ENCODE measurements around the gene TRA2B.

DNA sequence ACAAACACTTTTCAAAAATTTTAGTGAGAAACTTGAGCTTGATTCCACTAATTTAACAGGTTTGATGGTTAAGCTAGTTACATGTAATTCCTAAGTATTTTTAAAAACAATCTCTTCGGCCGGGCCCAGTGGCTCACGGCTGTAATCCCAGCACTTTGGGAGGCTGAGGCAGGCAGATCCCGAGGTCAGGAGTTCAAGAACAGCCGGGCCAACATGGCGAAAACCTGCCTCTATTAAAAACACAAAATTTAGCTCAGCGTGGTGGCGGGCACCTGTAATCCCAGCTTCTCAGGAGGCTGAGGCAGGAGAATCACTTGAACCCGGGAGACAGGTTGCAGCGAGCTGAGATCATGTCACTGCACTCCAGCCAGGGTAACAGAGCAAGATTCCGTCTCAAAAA lies 25.3 kb downstream of the TRA2B start:
- no peak for TF ChIP-seq ZFP3 (CRISPR knock-in tag; IDR thresholded peaks at IDR 0.05)
- TF ChIP-seq ZNF8 (CRISPR knock-in tag; IDR thresholded peaks at IDR 0.05): no peak
- TF ChIP-seq GLIS3 (CRISPR knock-in tag; IDR thresholded peaks at IDR 0.05): no peak
- TF ChIP-seq TCF4 (CRISPR knock-in tag; IDR thresholded peaks at IDR 0.05; ENCODE audit: borderline replicate concordance): no peak
- TF ChIP-seq, protein P1, sequence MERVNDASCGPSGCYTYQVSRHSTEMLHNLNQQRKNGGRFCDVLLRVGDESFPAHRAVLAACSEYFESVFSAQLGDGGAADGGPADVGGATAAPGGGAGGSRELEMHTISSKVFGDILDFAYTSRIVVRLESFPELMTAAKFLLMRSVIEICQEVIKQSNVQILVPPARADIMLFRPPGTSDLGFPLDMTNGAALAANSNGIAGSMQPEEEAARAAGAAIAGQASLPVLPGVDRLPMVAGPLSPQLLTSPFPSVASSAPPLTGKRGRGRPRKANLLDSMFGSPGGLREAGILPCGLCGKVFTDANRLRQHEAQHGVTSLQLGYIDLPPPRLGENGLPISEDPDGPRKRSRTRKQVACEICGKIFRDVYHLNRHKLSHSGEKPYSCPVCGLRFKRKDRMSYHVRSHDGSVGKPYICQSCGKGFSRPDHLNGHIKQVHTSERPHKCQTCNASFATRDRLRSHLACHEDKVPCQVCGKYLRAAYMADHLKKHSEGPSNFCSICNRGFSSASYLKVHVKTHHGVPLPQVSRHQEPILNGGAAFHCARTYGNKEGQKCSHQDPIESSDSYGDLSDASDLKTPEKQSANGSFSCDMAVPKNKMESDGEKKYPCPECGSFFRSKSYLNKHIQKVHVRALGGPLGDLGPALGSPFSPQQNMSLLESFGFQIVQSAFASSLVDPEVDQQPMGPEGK (CRISPR knock-in tag; IDR thresholded peaks at IDR 0.05; ENCODE audit: borderline replicate concordance): no peak
- TF ChIP-seq BACH2 (CRISPR knock-in tag; IDR thresholded peaks at IDR 0.05; ENCODE audit: borderline replicate concordance): no peak
- TF ChIP-seq CREB5 (CRISPR knock-in tag; IDR thresholded peaks at IDR 0.05; ENCODE audit: low read depth): no peak
- TF ChIP-seq RARB (CRISPR knock-in tag; IDR thresholded peaks at IDR 0.05): no peak
- no peak for TF ChIP-seq ESRRG (CRISPR knock-in tag; IDR thresholded peaks at IDR 0.05)
- no peak for TF ChIP-seq OSR1 (CRISPR knock-in tag; IDR thresholded peaks at IDR 0.05)
- no peak for TF ChIP-seq ISL1 (CRISPR knock-in tag; IDR thresholded peaks at IDR 0.05)
- TF ChIP-seq, protein P2, sequence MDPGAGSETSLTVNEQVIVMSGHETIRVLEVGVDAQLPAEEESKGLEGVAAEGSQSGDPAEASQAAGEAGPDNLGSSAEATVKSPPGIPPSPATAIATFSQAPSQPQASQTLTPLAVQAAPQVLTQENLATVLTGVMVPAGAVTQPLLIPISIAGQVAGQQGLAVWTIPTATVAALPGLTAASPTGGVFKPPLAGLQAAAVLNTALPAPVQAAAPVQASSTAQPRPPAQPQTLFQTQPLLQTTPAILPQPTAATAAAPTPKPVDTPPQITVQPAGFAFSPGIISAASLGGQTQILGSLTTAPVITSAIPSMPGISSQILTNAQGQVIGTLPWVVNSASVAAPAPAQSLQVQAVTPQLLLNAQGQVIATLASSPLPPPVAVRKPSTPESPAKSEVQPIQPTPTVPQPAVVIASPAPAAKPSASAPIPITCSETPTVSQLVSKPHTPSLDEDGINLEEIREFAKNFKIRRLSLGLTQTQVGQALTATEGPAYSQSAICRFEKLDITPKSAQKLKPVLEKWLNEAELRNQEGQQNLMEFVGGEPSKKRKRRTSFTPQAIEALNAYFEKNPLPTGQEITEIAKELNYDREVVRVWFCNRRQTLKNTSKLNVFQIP (CRISPR knock-in tag; IDR thresholded peaks at IDR 0.05; ENCODE audit: borderline replicate concordance, low read depth): no peak
- no peak for TF ChIP-seq ARNTL (CRISPR knock-in tag; IDR thresholded peaks at IDR 0.05; ENCODE audit: borderline replicate concordance, low read depth)
- no peak for TF ChIP-seq SNAI2 (CRISPR knock-in tag; IDR thresholded peaks at IDR 0.05)
